Body of pancreas (tissue), 4 donors: ENCODE measurements around the gene ACSL4. TPM values are rescaled to one million over a fixed set of nuclear protein-coding genes. Genes with fewer than 3 reads are reported as not detected.

Experiments
- ATAC-seq: fragments of 150-250 bp; one replicate; pipeline ENCODE4 v1.9.1; 2016
- DNase-seq, 4 donors: peaks; one replicate each; pipeline ENCODE4 v3.0.0-alpha.2; 2019
- H3K27ac ChIP-seq, 4 donors: fragments of 200-600 bp; sonication (generic); 1 replicate in 3 of 4; 2 replicates in 1 of 4; pipeline versions ENCODE4 v1.5.1 to v1.6.1; 2016 to 2019; ENCODE audit warnings: mild to moderate bottlenecking in 1 of 4, mixed read lengths in 1 of 4, moderate library complexity in 1 of 4
- H3K27me3 ChIP-seq, 2 donors: fragments of 200-600 bp; sonication (generic); one replicate each; pipeline ENCODE4 v1.6.0; 2016; ENCODE audit warnings: mild to moderate bottlenecking in 1 of 2
- H3K36me3 ChIP-seq, 2 donors: fragments of 200-600 bp; sonication (generic); replicated peaks in 1 of 2; 2 replicates each; pipeline ENCODE4 v1.5.1; 2016; ENCODE audit warnings: low read depth in 2 of 2; ENCODE audit not compliant: insufficient read depth in 1 of 2
- H3K4me1 ChIP-seq: fragments of 200-600 bp; sonication (generic); one replicate; pipeline ENCODE4 v1.6.0; 2016
- H3K4me3 ChIP-seq, 2 donors: fragments of 200-600 bp; sonication (generic); 1 replicate in 1 of 2; 2 replicates in 1 of 2; pipeline ENCODE4 v1.5.1; 2016 to 2019
- H3K9me3 ChIP-seq, 3 donors: fragments of 200-600 bp; sonication (generic); 1 replicate in 2 of 3; 2 replicates in 1 of 3; pipeline ENCODE4 v1.5.1; 2016
- POLR2A ChIP-seq, 3 donors: fragments of 450-650 bp; IDR thresholded peaks; one replicate each; pipeline ENCODE4 v1.6.1; 2016; ENCODE audit warnings: antibody characterized with exemption in 3 of 3, mild to moderate bottlenecking in 2 of 3
- WGBS, 2 donors: methylation state at CpG; one replicate each; pipeline ENCODE4 v1.1.5; 2017; 5-methylcytosine and 5-hydroxymethylcytosine counted together
- intact Hi-C: fragments of 100-400 bp; cut with DNase I; formaldehyde crosslinking; loops from one replicate; pipeline ENCODE4 v1.15.1; 2023
- total RNA-seq, 2 donors: library from RNA; depleted of rRNA; stranded (reverse); fragments of >200 nt; gene quantifications; one replicate each; pipeline ENCODE4 v1.1.0, GENCODE V29; 2016
- TF ChIP-seq, protein P1 (sequence below), 7 experiments: fragments of 450-650 bp in 4 of 7; fragments of 200-600 bp in 3 of 7; sonication (generic) in 3 of 7; IDR thresholded peaks; one replicate each; pipeline ENCODE4 v1.5.1; 2016 to 2019; ENCODE audit warnings: antibody characterized with exemption in 7 of 7

Gene ACSL4
- total RNA-seq, 2 donors from 2014 or later, result 10.5 to 18.9 TPM

DNA sequence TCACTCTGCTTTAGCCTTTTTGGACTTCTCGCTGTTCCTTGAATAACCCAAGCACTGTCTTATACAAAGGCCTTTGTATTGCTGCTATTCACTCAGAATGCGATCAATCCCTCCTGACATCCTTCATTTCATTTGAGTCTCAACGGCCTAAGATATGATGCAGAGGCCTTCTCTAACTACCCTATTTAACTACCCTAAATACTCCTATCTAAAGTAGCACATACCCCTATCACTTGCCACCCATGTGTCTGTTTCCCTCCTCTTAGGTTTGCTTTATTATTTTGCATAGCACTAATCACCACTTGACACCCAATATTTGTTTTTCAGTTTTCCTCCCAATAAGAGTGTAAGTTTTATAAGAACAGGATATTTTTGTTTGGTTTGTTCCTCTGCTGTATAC lies 42.3 kb upstream of the ACSL4 start:
- H3K4me1 ChIP-seq, result no peaks in the 10 kb centered on the region
- DNase-seq (no peak), ATAC-seq (no peak)
- no peaks in the 10 kb centered on the region for H3K27me3 ChIP-seq
- WGBS, 2 donors, result 80 to 91% methylated on average over 3 of the region's 3 CpGs
- no peak overlapping the region for H3K27ac ChIP-seq
- H3K9me3 ChIP-seq, result no peaks in the 10 kb centered on the region
- TF ChIP-seq, protein P1, sequence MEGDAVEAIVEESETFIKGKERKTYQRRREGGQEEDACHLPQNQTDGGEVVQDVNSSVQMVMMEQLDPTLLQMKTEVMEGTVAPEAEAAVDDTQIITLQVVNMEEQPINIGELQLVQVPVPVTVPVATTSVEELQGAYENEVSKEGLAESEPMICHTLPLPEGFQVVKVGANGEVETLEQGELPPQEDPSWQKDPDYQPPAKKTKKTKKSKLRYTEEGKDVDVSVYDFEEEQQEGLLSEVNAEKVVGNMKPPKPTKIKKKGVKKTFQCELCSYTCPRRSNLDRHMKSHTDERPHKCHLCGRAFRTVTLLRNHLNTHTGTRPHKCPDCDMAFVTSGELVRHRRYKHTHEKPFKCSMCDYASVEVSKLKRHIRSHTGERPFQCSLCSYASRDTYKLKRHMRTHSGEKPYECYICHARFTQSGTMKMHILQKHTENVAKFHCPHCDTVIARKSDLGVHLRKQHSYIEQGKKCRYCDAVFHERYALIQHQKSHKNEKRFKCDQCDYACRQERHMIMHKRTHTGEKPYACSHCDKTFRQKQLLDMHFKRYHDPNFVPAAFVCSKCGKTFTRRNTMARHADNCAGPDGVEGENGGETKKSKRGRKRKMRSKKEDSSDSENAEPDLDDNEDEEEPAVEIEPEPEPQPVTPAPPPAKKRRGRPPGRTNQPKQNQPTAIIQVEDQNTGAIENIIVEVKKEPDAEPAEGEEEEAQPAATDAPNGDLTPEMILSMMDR (IDR thresholded peaks at IDR 0.05), result no peak
- no peak for TF ChIP-seq POLR2A (IDR thresholded peaks at IDR 0.05)
- no peaks in the 10 kb centered on the region for H3K36me3 ChIP-seq
- intact Hi-C loops, result no loop called here
- no peak overlapping the region for H3K4me3 ChIP-seq

DNA sequence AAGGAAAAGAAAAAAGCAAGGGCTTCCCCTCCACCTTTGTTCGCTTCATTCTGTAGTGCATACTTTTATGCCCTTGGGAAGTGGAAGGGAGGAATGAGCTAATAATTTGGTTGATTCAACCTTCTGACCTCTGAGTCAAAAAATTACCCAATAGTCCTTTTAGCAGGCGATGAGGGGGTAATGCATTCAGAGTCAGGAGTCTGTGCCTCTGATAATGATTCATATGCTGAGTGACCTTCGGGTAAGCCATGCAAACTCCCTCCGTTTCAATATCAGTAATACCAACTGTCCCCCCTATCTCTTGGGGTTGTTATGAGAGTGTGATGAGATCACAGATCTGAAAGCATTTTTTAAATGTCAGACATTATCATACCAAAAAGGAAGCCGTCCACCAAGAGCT lies 41.6 kb upstream of the ACSL4 start:
- intact Hi-C loops, result no loop called here
- TF ChIP-seq POLR2A (IDR thresholded peaks at IDR 0.05), result no peak
- WGBS, 2 donors, result 67 to 71% methylated on average over 5 of the region's 5 CpGs
- H3K9me3 ChIP-seq, result no peaks in the 10 kb centered on the region
- ATAC-seq (no peak), DNase-seq (peak in 1 of 4 donors; percentile 6)
- no peaks in the 10 kb centered on the region for H3K4me1 ChIP-seq
- no peak overlapping the region for H3K27ac ChIP-seq
- H3K4me3 ChIP-seq, result no peak overlapping the region
- H3K36me3 ChIP-seq, result no peaks in the 10 kb centered on the region
- H3K27me3 ChIP-seq, result no peaks in the 10 kb centered on the region

DNA sequence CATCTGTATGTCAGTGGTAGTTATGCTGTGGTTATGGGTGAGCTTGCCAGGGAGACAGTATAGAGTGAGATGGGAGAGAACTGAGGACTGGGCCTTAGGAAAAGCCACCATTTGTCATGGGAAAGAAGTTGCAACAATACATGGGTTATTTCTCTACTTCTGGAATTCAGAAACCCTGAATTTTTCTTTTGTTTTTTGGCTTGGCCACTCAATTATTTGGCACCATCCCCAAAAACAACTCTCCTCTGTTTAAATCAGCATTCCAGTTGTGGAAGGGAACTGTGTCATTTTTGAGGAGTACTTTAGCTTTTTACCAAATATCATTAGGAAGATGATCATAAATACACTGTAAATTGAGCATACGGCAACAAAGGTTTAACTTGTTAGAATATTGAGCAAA lies 41.1 kb upstream of the ACSL4 start:
- Histone ChIP-seq H3K27me3 (no peaks in the 10 kb centered on the region), H3K36me3 (no peaks in the 10 kb centered on the region), H3K9me3 (no peaks in the 10 kb centered on the region), H3K4me3 (no peak overlapping the region), H3K4me1 (no peaks in the 10 kb centered on the region), H3K27ac (no peak overlapping the region)
- intact Hi-C loops, result no loop called here
- no peak for DNase-seq
- ATAC-seq, result no peak
- no peak for TF ChIP-seq POLR2A (IDR thresholded peaks at IDR 0.05)
- TF ChIP-seq, protein P1 (IDR thresholded peaks at IDR 0.05), result no peak
- 92 to 100% methylated on average over 1 of the region's 1 CpG for WGBS, 2 donors

DNA sequence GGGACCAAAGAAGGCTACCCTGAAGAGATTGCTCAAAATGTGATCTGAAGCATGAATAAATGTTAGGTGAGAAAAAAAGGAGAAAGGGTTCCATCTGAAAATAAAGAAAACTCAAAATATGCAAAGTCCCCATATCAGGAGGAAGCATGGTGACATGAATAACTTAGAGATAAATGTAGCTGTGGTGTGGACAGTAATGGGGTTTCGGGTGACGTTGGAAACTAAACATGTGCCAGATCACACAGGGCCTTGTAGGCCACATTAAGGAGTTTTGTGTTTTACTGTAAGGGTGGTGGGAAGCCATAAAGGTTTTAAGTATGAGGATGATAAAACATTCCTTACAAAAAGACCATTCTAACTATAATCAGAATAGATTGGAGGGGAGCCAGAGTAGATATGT lies 40.3 kb upstream of the ACSL4 start:
- H3K36me3 ChIP-seq, result no peaks in the 10 kb centered on the region
- DNase-seq (no peak), ATAC-seq (no peak)
- no peak overlapping the region for H3K27ac ChIP-seq
- no peaks in the 10 kb centered on the region for H3K27me3 ChIP-seq
- 73 to 92% methylated on average over 2 of the region's 2 CpGs for WGBS, 2 donors
- H3K4me3 ChIP-seq, result no peak overlapping the region
- intact Hi-C loops, result no loop called here
- no peaks in the 10 kb centered on the region for H3K9me3 ChIP-seq
- H3K4me1 ChIP-seq, result no peaks in the 10 kb centered on the region
- TF ChIP-seq, protein P1 (IDR thresholded peaks at IDR 0.05), result no peak
- TF ChIP-seq POLR2A (IDR thresholded peaks at IDR 0.05), result no peak

DNA sequence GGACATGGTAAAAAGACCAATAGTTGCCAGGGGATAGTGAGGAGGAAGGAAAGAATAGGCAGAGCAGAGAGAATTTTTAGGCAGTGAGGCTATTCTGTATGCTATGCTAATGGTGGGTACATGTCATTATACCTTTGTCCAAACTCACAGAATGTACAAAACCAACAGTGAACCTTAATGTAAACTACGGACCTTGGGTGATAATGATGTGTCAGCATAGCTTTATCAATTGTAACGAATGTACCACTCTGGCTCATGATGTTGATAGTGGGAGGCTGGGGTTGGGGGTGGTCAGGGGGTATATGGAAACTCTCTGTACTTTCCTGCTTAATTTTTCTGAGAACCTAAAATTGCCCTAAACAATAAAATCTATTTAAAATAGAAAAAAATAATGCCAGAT lies 37.7 kb upstream of the ACSL4 start:
- 57 to 72% methylated on average over 2 of the region's 2 CpGs for WGBS, 2 donors
- intact Hi-C loops, result no loop called here
- TF ChIP-seq, protein P1 (IDR thresholded peaks at IDR 0.05), result no peak
- TF ChIP-seq POLR2A (IDR thresholded peaks at IDR 0.05), result no peak
- H3K4me1 ChIP-seq, result no peaks in the 10 kb centered on the region
- ATAC-seq, result no peak
- no peaks in the 10 kb centered on the region for H3K27me3 ChIP-seq
- DNase-seq, result no peak
- no peak overlapping the region for H3K27ac ChIP-seq
- H3K9me3 ChIP-seq, result no peaks in the 10 kb centered on the region
- no peaks in the 10 kb centered on the region for H3K36me3 ChIP-seq
- H3K4me3 ChIP-seq, result no peak overlapping the region
